Measurements from ENCODE around the gene RREB1. TPM values are rescaled to one million over a fixed set of nuclear protein-coding genes. Genes with fewer than 3 reads are reported as not detected.

Gene RREB1
- total and polyA plus RNA-seq, 2 experiments from 2014 or later, result 8.5 to 25.5 TPM

GRCh38 chr6:7200598-7201443 lies 93.1 kb downstream of the RREB1 start:
- Mint-ChIP-seq H3K4me1 (peaks cover 19% of the 10 kb centered on the region), H3K9me3 (no peaks in the 10 kb centered on the region), H3K27ac (no peak overlapping the region), H3K27me3 (ENCODE audit: insufficient read depth, low read depth, poor library complexity) (peaks cover 3% of the 10 kb centered on the region), H3K36me3 (ENCODE audit: low read depth) (peaks cover 15% of the 10 kb centered on the region), H3K4me3 (no peak overlapping the region)
- no peaks in the 10 kb centered on the region for H3K36me3 ChIP-seq (ENCODE audit: insufficient read depth)
- H3K79me2 ChIP-seq (replicated peaks; ENCODE audit: insufficient read depth), result no peaks in the 10 kb centered on the region; the same call in 1 of the 2 replicates
- H3K4me2 ChIP-seq, result no peak overlapping the region
- no peaks in the 10 kb centered on the region for H4K20me1 ChIP-seq (replicated peaks; ENCODE audit: insufficient read depth)
- H2AFZ ChIP-seq, result no peak overlapping the region
- no peak for DNase-seq (ENCODE audit: low spot score)
- H3F3A ChIP-seq (replicated peaks; ENCODE audit: low read depth), result no peaks in the 10 kb centered on the region
- no peaks in the 10 kb centered on the region for H3K4me1 ChIP-seq (ENCODE audit: insufficient read depth)
- no peak overlapping the region for H3K27ac ChIP-seq (ENCODE audit: low read depth)
- H3K4me3 ChIP-seq, result no peak overlapping the region
- H3K27me3 ChIP-seq (ENCODE audit: insufficient read depth), result no peaks in the 10 kb centered on the region
- peaks cover 7% of the 10 kb centered on the region; the same call in 1 of the 2 replicates for H3K9me2 ChIP-seq (ENCODE audit: insufficient read depth)
- ATAC-seq, result no peak
- TF ChIP-seq JUNB (IDR thresholded peaks at IDR 0.05; ENCODE audit: unreplicated experiment) (no peak), CTCF (conservative IDR thresholded peaks at IDR 0.05; ENCODE audit: low read depth in 2 of 2) (no peak), NANOG (IDR thresholded peaks at IDR 0.05; ENCODE audit: borderline replicate concordance) (no peak), ZNF462 (CRISPR knock-in tag; IDR thresholded peaks at IDR 0.05) (no peak), REST (IDR thresholded peaks at IDR 0.05; ENCODE audit: unreplicated experiment) (no peak), ZNF114 (CRISPR knock-in tag; IDR thresholded peaks at IDR 0.05) (no peak), EZH2phosphoT487 (IDR thresholded peaks at IDR 0.05; ENCODE audit: unreplicated experiment) (no peak), POLR2AphosphoS5 (IDR thresholded peaks at IDR 0.05; ENCODE audit: low read depth) (no peak), EZH2 (IDR thresholded peaks at IDR 0.05; ENCODE audit: low read depth, unreplicated experiment) (no peak), STAT1 (IDR thresholded peaks at IDR 0.05; ENCODE audit: unreplicated experiment) (no peak), CREB1 (CRISPR knock-in tag; IDR thresholded peaks at IDR 0.05; ENCODE audit: low read depth) (no peak), ZNF331 (CRISPR knock-in tag; IDR thresholded peaks at IDR 0.05; ENCODE audit: low read depth) (no peak), ETS1 (IDR thresholded peaks at IDR 0.05) (no peak)

Data from GM23338 (cell line).